Pancreas (tissue), 10 donors: ENCODE results near the gene PAX5. TPM values are rescaled to one million over a fixed set of nuclear protein-coding genes. Genes with fewer than 3 reads are reported as not detected.

Experiments used
- ATAC-seq, 4 donors: fragments of 200-7000 bp; cut with Tn5 transposase; one replicate each; pipeline versions ENCODE4 v1.8.0 to v1.9.1; 2020; ENCODE audit warnings: mild to moderate bottlenecking in 4 of 4, moderate library complexity in 4 of 4
- DNase-seq, 6 donors: peaks; one replicate each; pipeline ENCODE4 v3.0.0-alpha.2; 2020
- FAIRE-seq: peaks from 2 replicates; lab custom pipeline; 2012; peaks lifted over from hg19 to GRCh38; lab: Jason Lieb, UNC
- H3K27ac ChIP-seq, 4 donors: fragments of 200-600 bp; sonication (generic); 1 replicate in 3 of 4; 2 replicates in 1 of 4; pipeline versions ENCODE4 v1.5.0 to v1.8.0; 2020
- H3K27me3 ChIP-seq, 4 donors: fragments of 200-600 bp; one replicate each; pipeline ENCODE4 v1.8.0; 2021
- H3K36me3 ChIP-seq, 3 donors: fragments of 200-600 bp; sonication (generic) in 1 of 3; one replicate each; pipeline versions ENCODE4 v1.5.0 to v1.8.0; 2020 to 2021
- H3K4me1 ChIP-seq, 3 donors: fragments of 200-600 bp; one replicate each; pipeline ENCODE4 v1.8.0; 2021
- H3K4me3 ChIP-seq, 4 donors: fragments of 200-600 bp; sonication (generic) in 2 of 4; one replicate each; pipeline versions ENCODE4 v1.5.0 to v1.8.0; 2020 to 2021
- H3K9me3 ChIP-seq, 4 donors: fragments of 200-600 bp; one replicate each; pipeline ENCODE4 v1.8.0; 2021
- WGBS, 2 donors: extraction: QIAGEN DNeasy Blood & Tissue Kit; methylation state at CpG; one replicate each; pipeline ENCODE4 v1.1.7; 2013; 5-methylcytosine and 5-hydroxymethylcytosine counted together
- intact Hi-C, 3 donors: fragments of 100-400 bp; cut with DNase I; formaldehyde crosslinking; loops; one replicate each; pipeline versions ENCODE4 v1.11.1 to v1.14.2; 2022
- polyA plus RNA-seq, 2 donors: library from polyadenylated mRNA; stranded (reverse); fragments of 200-250 nt; gene quantifications; one replicate each; pipeline ENCODE4 v1.2.3, GENCODE V29; 2013
- total RNA-seq, 6 donors: library from RNA; stranded (reverse); fragmentation: NEBNext Ultra II Directional in 4 of 6; extraction: Animal tissue kit (Norgen Biotek cat#: 25700) in 4 of 6; gene quantifications; one replicate each; pipeline versions ENCODE4 v1.2.1 to v1.2.4, GENCODE V29; 2021 to 2023
- TF ChIP-seq, protein P1 (sequence below), 4 donors: fragments of 200-600 bp; sonication (generic) in 3 of 4; IDR thresholded peaks; one replicate each; pipeline versions ENCODE4 v1.5.0 to v1.8.0; 2021; ENCODE audit warnings: antibody characterized with exemption in 4 of 4
- donor health status: healthy with polysubstance abuse.
- donor health status: DM: no; HTN: no; CAD: no; lungs with moderate emphysema.
- donor health status: DM: no; HTN: no; CAD: no.
- donor health status: control.
- donor health status: control.
- donor health status: Bipolar disorder and iron deficiency.
- donor health status: DM: yes; HTN: yes; CAD: no.
- donor health status: DM: no; HTN: no; CAD: no.
- donor health status: DM: no; HTN: no; CAD: no.
- donor health status: DM: yes; HTN: yes; CAD: no.

Gene PAX5
- total and polyA plus RNA-seq, 8 donors: under 0.01 to 0.35 (median 0.28) TPM; not detected in 1

DNA sequence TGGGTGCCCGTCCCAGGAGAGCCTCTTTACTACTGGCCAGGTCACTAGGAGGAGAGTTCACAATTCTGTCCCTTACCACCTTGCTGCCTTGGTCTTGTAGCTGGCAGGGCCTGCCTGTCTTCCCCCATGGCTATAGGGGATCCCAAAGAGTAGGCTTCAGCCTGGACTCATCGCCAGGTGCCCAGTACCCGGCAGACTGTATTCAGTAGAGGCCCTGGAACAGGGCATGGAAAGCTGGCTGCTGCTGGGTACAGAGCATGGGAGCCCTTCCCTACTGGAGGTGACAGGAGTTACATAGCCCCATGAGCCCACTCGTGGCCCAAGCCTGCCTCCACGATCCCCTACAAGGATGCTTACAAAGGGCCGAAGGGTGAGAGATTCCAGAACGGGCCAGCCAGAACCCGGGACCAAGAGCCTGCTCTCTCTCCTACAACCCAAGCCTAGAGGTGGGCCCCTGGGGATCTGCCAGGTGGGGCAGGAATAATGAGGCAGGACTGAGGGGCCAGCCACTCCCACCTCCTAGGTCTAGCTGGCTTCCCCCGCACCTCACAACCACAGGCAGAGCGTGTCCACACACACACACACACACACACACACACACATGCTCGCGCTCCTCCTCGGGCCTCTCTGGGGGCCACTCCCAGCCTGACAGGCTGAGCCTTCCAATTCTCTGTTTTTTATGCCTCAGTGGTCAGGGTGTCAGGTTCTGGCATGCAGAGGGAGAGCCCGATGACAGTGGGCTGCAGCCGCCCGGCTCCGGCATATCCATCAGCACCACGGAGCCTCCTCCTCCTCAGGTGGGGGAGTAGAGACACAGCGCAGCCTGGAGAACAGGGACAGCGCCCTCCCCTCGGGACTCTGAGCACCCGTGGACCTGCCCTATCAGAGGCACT is 186.0 kb downstream of the PAX5 start:
- FAIRE-seq: no peak
- Histone ChIP-seq H3K27me3 (no peaks in the 10 kb centered on the region), H3K27ac (no peak overlapping the region), H3K9me3 (no peaks in the 10 kb centered on the region), H3K4me1 (no peaks in the 10 kb centered on the region), H3K4me3 (no peak overlapping the region), H3K36me3 (no peaks in the 10 kb centered on the region)
- TF ChIP-seq, protein P1, sequence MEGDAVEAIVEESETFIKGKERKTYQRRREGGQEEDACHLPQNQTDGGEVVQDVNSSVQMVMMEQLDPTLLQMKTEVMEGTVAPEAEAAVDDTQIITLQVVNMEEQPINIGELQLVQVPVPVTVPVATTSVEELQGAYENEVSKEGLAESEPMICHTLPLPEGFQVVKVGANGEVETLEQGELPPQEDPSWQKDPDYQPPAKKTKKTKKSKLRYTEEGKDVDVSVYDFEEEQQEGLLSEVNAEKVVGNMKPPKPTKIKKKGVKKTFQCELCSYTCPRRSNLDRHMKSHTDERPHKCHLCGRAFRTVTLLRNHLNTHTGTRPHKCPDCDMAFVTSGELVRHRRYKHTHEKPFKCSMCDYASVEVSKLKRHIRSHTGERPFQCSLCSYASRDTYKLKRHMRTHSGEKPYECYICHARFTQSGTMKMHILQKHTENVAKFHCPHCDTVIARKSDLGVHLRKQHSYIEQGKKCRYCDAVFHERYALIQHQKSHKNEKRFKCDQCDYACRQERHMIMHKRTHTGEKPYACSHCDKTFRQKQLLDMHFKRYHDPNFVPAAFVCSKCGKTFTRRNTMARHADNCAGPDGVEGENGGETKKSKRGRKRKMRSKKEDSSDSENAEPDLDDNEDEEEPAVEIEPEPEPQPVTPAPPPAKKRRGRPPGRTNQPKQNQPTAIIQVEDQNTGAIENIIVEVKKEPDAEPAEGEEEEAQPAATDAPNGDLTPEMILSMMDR (IDR thresholded peaks at IDR 0.05): no peak
- 47 to 48% methylated on average over 17 to 22 of the region's 22 CpGs for WGBS, 2 donors
- ATAC-seq: no peak
- intact Hi-C loops: no loop called here
- peak in 1 of 6 donors; percentile 47 for DNase-seq

DNA sequence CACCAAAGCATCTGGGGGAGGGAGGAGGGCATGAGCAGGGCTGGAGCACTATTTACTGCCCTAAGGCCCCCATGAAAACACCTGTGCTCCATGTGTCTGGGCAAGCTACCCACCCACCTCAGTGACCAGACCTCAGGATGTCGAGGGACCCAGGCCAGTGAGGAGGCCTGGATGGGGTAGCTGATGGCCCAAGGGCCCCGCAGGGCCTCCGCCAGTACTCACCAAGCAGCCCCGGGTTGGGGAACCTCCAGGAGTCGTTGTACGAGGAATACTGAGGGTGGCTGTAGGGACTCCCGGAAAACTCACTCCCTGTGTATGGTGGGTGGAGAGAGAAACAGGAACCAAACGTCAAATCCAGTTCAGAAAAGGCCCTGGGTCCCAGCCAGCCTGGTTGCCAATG is 187.4 kb downstream of the PAX5 start:
- H3K27ac ChIP-seq: no peak overlapping the region
- H3K9me3 ChIP-seq: no peaks in the 10 kb centered on the region
- DNase-seq (no peak), FAIRE-seq (no peak), ATAC-seq (no peak)
- no peaks in the 10 kb centered on the region for H3K27me3 ChIP-seq
- WGBS, 2 donors: 82% methylated on average over 8 of the region's 8 CpGs
- intact Hi-C loops: no loop called here
- no peak overlapping the region for H3K4me3 ChIP-seq
- TF ChIP-seq, protein P1 (IDR thresholded peaks at IDR 0.05): no peak
- H3K4me1 ChIP-seq: no peaks in the 10 kb centered on the region
- H3K36me3 ChIP-seq: no peaks in the 10 kb centered on the region

- H3K4me3 ChIP-seq: no peak overlapping the region
- TF ChIP-seq, protein P1 (IDR thresholded peaks at IDR 0.05): no peak
- no peaks in the 10 kb centered on the region for H3K36me3 ChIP-seq
- intact Hi-C loops: no loop called here
- DNase-seq (no peak), ATAC-seq (no peak), FAIRE-seq (no peak)
- no peaks in the 10 kb centered on the region for H3K4me1 ChIP-seq
- no peaks in the 10 kb centered on the region for H3K9me3 ChIP-seq
- no peak overlapping the region for H3K27ac ChIP-seq
- H3K27me3 ChIP-seq: no peaks in the 10 kb centered on the region
- WGBS, 2 donors: 87 to 90% methylated on average over 2 of the region's 2 CpGs
These were observed 188.2 kb downstream of the PAX5 start for GRCh38 chr9:36845844-36846243.

- FAIRE-seq (no peak), DNase-seq (no peak), ATAC-seq (no peak)
- H3K27me3 ChIP-seq: no peaks in the 10 kb centered on the region
- TF ChIP-seq, protein P1 (IDR thresholded peaks at IDR 0.05): no peak
- WGBS, 2 donors: 75 to 83% methylated on average over 1 of the region's 1 CpG
- no peaks in the 10 kb centered on the region for H3K4me1 ChIP-seq
- H3K9me3 ChIP-seq: no peaks in the 10 kb centered on the region
- H3K27ac ChIP-seq: no peak overlapping the region
- intact Hi-C loops: no loop called here
- H3K36me3 ChIP-seq: no peaks in the 10 kb centered on the region
- no peak overlapping the region for H3K4me3 ChIP-seq
These were observed 189.1 kb downstream of the PAX5 start for GRCh38 chr9:36844961-36845360.

GRCh38 chr9:36843964-36844363 is 190.1 kb downstream of the PAX5 start:
- Histone ChIP-seq H3K9me3 (no peaks in the 10 kb centered on the region), H3K36me3 (no peaks in the 10 kb centered on the region), H3K27ac (no peak overlapping the region), H3K4me3 (no peak overlapping the region), H3K4me1 (no peaks in the 10 kb centered on the region), H3K27me3 (no peaks in the 10 kb centered on the region)
- ATAC-seq (no peak), DNase-seq (no peak), FAIRE-seq (no peak)
- TF ChIP-seq, protein P1 (IDR thresholded peaks at IDR 0.05): no peak
- intact Hi-C loops: no loop called here
- 73 to 75% methylated on average over 1 of the region's 1 CpG for whole genome bisulfite sequencing, 2 donors
